GM18499 (cell line): ENCODE results near the gene SERPINB1.
"Not testable (repeated sequence)": the region's sequence is repeated elsewhere in the genome, so short reads cannot be mapped to it uniquely, and the experiment has no call there.

Source experiments
- ATAC-seq: cut with Tn5 transposase; IDR thresholded peaks from one replicate; pipeline ENCODE4 v1.9.1; 2021; ENCODE audit warnings: moderate number of reproducible peaks; ENCODE audit not compliant: insufficient read depth, unreplicated experiment

The SERPINB1 gene

DNA sequence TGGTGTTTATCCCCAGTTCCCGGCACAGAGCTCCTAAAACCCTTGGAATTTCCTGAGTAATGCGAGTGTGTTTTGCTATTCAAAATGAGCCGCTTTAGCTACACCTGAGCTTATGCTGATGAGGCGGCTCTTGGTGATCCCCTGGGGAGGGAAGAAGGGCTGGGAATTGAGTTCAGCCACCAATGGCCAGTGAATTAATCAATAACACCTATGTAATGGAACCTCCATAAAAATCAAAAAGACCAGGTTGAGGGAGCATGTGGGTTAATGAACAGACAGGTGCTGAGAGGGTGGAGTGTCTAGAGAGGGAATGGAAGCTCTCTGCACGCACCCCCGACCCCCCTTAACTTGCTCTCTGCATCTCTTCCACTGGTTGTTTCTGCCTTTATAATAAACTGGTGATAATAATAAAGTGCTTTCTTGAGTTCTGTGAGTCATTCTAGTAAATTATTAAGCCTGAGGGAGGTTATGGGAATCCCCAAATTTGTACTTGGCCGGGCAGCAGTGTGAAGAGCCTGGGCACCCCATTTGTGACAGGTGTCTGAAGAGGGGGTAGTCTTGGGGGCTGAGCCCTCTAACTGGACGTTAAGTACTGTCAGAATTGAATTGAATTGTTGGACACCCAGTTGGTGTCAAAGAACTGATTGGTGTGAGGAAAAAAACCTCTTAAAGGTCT lies 24.6 kb upstream of the SERPINB1 start:
- ATAC-seq = peak; percentile 40

DNA sequence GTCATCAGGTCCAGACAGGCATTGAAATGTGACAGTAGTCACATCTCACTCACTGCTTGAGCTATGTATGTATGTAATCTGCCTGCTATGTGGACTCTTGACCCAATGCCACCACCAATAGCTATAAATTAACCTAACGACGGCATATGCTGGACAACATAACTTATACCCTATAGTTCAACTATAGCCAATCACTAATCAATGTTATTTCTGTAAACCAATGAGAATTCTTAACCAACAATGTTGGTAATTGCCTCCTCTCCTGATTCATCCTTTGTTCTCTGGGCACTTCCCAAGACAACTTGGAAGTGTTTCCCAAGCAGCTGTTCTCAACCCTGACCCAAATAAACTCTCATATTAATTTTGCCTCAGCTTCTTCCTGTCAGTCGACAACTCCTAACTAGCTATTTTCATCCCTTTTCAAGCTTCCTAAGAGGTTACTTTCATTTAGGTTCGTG lies 24.1 kb upstream of the SERPINB1 start:
- no peak for ATAC-seq

DNA sequence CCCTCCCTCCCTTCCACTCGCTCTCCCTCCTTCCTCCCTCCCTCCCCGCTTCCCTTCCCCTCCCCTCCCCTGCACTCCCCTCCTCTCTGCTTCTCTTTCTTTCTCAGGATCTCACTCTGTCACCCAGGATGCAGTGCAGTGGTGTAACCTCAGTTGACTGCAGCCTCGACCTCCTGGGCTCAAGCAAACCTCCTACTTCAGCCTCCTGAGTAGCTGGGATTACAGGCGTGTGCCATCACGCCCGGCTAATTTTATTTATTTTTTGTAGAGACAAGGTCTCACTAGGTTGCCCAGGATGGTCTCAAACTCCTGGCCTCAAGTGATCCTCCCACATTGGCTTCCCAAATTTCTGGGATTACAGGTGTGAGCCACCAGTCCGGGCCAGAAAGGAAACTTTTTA lies 23.6 kb upstream of the SERPINB1 start:
- no peak for ATAC-seq

DNA sequence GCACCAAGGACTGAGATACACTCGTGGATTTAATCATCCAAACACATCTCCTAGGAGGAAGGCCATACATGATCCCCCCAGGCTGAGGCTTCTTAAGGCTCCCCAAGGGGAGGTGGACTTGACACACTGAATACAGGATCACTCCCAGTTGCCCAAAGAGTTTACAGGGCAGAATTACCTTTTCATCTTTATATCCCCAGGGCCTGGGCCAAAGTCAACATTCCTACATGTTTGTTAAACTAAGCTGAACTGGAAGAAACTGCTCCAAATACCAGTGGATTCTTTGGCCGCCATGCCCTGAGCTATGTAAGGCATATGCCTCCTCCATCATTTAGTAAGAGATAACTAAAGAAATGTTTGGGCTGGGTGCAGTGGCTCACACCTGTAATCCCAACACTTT lies 22.2 kb upstream of the SERPINB1 start:
- no peak for ATAC-seq

DNA sequence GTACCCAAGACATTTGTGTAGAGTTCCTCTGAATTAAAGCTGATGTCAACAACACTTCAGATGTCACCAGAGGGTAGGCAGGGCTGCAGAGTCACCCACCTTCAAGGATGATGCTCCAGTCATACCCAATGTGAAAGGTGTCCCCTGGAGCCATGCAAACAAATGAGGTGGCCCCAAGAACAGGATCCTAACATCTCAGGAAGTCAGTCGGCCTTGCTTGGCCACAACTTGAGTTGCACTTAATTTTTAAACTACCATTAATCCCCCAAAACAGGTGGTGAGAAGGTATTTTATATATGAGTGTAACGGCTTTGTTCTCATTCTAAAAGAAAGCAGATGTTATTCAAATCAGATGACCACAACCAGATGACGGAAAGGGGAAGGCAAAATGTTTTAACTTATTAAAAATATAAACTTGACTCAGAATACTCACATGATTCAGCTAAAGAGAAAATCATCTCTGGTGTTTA lies 21.1 kb upstream of the SERPINB1 start:
- ATAC-seq = peak; percentile 41

DNA sequence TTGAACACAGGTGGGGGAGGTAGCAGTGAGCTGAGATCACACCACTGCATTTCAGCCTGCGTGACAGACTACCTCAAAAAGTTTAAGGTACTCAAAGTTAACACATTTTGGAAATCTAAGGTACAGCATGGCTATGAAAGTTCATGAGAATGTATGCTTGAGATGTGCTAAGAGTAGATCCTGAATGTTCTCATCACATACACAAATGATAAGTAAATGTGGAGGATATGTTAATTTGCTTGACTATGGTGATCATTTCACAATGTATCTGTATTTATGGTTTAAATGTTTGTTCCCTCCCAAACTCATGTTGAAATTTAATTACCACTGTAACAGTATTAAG lies 20.1 kb upstream of the SERPINB1 start:
- no peak for ATAC-seq

DNA sequence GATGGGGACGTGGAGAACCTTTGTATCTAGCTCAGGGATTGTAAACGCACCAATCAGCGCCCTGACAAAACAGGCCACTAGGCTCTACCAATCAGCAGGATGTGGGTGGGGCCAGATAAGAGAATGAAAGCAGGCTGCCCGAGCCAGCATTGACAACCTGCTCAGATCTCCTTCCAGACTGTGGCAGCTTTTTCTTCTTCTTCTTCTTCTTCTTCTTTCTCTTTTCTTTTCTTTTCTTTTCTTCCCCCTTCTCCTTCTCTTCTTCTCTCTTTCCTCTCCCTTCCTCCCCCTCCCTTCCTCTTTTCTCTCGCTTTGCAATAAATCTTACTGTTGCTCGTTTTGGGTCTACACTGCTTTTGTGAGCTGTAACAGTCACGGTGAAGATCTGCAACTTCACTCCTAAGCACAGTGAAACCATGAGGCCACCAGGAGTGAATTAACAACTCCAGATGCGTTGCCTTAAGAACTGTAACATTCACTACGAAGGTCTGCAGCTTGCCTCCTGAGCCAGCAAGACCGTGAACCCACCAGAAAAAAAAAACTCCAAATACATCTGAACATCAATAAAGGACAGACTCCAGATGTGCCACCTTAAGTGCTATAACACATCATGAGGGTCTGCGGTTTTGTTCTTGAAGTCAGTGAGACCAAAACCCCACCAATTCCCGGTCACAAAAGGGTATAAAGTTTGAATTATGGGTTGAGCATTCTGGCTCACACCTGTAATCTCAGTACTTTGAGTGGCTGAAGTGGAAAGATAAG lies 19.6 kb upstream of the SERPINB1 start:
- no peak for ATAC-seq

DNA sequence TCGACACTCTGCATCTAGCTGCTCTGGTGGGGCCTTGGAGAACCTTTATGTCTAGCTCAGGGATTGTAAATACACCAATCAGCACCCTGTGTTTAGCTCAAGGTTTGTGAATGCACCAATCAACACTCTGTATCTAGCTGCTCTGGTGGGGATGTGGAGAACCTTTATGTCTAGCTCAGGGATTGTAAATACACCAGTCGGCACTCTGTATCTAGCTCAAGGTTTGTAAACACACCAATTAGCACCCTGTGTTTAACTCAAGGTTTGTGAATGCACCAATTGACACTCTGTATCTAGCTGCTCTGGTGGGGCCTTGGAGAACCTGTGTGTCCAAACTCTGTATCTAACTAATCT lies 19.0 kb upstream of the SERPINB1 start:
- not testable (repeated sequence) for ATAC-seq

DNA sequence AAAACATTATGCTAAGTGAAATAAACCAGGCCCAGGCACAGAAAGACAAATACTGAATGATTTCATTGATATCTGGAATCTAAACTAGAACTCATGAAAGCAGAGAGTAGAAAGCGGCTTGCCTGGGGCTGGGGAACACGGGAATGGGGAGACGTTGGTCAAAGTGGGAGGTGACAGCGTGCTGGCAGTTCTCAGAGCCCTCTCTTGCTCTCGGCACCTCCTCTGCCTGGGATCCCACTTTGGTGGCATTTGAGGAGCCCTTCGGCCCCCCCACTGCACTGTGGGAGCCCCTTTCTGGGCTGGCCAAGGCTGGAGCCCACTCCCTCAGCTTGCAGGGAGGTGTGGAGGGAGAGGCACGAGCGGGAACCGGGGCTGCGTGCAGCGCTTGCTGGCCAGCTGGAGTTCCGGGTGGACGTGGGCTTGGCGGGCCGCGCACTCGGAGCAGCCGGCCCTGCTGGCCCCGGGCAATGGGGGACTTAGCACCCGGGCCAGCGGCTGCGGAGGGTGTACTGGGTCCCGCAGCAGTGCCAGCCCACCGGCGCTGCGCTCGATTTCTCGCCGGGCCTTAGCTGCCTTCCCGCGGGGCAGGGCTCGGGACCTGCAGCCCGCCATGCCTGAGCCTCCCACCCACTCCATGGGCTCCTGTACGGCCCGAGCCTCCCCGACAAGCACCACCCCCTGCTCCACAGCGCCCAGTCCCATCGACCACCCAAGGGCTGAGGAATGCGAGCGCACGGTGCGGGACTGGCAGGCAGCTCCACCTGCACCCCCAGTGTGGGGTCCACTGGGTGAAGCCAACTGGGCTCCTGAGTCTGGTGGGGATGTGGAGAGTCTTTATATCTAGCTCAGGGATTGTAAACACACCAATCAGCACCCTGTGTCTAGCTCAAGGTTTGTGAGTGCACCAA lies 18.4 kb upstream of the SERPINB1 start:
- not testable (repeated sequence) for ATAC-seq

DNA sequence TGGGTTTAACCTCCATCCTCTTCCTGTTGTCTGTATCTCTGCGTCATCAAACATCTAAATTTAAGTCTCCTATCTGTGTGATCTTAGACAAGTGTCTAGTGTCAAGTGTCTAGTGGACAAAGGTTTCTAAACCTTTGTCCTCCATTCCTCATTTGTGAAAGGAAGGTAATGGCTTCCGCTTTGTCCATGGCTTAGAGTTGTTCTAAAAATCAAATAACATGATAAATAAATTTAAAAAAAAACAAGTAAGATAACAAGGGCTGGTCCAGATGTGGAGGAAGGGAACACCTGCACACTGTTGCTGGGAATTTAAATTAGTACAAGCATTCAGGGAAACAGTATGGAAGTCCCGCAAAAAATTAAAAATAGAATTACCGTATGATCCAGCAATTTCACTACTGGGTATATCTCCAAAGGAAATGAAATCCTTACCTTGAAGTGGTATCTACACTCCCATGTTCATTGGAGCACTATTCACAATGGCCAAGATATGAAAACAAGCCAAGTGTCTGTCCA lies 17.6 kb upstream of the SERPINB1 start:
- no peak for ATAC-seq

DNA sequence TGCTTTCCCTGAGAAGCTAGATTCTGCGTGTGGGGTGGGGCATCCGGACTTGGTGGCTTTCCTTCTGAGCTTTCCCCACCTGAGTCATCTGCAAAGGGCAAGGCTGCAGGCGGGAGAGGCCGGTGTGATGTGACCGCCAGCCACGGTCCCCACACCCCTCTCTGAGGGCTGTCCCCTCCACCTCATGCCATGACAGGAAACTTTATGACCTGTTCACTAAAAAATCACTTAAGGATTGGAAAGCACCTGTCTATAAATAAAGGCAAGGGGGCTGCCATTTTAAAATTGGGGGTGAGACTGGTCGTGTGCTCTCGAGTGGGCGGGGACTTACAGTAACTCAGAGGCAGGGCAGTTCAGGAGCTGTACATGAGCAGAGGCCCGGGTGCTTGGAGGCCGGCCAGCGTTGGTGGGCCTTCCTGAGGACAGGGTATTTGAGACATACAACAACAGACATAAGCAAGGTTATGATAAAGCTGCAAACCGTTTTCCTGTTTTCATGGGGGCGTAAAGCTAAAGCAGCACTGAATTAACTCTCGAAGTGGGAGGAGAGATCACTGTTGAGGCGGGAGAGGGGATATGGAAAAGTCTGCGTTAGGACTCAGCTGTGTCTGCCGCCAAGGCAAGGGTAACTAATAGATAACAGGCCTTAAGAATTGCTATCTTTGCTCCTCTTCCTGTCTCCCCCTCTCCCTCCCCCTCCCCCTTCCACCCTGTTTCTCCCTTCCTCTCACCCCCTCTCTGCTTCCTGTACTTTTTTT lies 16.1 kb upstream of the SERPINB1 start:
- no peak for ATAC-seq

DNA sequence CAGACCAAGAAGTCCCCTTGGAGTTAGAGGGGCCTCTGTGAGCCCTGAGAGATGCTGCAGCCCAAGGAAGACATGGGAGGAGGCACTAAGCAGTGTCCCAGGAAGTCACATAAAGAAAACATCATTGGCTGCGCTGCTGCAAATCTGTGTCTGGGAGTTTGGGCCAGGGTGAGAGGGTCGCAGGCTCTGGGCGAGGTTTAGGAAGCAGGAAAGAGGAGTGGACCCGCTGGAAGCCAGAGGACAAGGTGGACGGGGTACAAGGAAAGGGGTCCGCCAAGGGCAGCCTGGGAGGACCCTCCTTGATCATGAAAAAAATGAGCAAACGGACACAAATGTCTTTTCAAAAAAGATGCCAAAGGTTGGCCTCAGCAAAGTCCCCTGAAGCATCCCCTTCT lies 15.5 kb upstream of the SERPINB1 start:
- no peak for ATAC-seq

DNA sequence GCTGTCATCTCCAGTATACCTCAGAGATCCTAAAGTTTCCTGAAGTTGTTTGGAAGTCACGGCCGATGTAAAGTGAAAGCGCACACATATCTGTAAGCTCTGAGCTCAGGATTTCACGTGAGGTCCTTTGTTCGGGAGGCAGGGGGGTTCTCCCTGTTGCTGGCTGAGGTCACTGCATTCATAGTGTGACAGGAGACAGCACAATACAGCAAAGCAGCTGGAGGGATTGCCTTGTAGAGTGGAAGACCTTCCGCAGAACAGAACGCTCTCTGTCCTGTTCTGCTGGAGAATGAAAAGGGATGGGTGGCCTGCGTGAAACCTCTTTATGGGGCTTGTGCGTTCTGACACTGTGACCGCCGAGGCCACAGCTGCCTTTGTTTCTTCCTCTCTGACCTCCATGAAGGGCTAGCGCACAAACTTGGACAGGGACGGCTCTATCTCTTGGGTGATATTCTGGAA lies 13.4 kb upstream of the SERPINB1 start:
- ATAC-seq = no peak

DNA sequence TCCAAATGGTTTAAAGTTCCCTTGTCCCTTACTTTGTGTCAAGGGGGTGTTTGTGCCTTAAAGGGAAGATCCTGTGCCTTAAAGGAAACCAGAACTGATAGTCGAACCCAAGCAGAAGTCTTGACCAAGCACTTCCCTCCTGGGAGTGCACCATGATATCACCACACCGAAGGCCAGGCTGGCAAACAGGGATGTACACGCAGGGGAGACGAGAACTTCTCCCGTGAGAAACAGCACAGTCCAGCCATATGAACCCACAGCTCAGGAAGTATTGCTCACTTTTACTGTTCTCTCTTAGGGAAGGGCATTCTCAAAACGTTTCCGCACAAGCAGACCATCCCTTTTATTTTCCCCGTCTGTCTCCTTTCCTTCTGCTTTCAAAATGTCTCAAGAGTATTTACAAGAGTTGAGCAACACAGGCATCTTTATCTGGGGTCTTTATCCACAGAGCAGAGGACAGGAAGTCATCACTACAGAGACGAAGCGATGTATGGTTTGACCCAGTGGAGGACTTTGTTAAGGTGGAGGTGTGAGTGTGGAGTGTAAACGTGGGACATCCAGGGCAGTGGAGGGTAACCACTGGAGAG lies 12.8 kb upstream of the SERPINB1 start:
- ATAC-seq = no peak

DNA sequence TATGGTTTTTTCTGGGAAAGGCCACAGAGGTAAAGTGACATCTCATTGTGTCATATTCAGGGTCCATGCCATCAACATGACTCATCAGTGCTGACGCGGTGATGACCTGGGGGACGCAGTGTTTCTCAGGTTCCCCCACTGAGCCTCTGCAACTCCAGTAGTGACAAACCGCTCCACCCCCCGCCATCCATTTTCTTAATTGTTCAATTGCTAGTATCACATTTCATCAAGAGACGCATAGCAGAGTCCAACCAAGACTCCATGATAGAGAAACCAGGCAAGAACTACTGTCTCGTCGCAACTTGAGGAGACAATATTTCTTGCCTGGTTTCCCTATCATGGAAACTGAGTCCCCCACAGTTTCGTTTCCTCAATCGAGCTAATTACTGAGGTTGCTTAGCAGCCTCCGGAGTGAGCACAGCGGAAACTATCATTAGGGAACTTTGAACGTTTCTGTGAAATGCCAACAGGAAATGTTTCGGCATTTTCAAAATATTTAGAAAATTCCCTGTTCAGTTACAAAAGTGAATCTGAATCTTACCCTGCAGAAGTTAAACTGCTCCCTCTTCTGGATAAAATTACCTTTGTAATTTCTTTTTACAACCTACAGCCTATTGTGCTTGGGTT lies 12.2 kb upstream of the SERPINB1 start:
- ATAC-seq = no peak

DNA sequence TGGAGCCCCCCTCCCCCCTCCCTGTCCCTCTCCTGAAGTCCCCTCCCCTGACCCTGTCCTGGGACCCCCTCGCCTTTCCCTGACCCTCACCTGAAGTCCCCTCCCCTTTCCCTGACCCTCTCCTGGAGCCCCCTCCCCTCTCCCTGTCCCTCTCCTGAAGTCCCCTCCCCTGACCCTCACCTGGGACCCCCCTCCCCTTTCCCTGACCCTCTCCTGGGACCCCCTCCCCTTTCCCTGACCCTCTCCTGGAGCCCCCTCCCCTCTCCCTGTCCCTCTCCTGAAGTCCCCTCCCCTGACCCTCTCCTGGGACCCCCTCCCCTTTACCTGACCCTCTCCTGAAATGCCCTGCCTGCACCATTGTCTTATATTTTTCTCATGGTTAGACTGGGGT lies 11.7 kb upstream of the SERPINB1 start:
- ATAC-seq = not testable (repeated sequence)

DNA sequence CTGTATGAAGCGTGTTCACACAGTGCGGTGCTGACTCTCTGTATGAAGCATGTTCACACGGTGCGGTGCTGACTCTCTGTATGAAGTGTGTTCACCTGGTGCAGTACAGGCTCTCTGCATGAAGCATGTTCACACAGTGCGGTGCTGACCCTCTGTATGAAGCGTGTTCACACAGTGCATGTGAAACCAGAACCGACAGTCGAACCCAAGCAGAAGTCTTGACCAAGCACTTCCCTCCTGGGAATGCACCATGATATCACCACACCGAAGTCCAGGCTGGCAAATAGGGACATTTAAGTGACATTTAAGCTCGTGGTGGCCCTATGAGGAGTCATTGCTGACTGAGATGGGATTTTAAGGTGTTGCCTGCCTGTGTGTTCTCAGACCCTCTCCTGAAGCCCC lies 11.3 kb upstream of the SERPINB1 start:
- ATAC-seq = no peak

DNA sequence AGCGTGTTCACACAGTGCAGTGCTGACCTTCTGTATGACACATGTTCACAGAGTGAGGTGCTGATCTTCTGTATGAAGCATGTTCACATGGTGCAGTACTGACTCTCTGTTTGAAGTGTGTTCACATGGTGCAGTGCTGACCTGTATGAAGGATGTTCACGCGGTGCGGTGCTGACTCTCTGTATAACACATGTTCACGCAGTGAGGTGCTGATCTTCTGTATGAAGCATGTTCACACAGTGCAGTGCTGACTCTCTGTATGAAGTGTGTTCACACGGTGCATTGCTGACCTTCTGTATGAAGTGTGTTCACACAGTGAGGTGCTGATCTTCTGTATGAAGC lies 10.8 kb upstream of the SERPINB1 start:
- ATAC-seq = no peak
